ENCODE measurements around the gene EXOC3L4. TPM values are rescaled to one million over a fixed set of nuclear protein-coding genes. Genes with fewer than 3 reads are reported as not detected.
"Not testable (repeated sequence)": the region's sequence is repeated elsewhere in the genome, so short reads cannot be mapped to it uniquely, and the experiment has no call there.

Gene EXOC3L4
- not detected for polyA plus RNA-seq (ENCODE audit: low read depth in 6 of 6)

DNA sequence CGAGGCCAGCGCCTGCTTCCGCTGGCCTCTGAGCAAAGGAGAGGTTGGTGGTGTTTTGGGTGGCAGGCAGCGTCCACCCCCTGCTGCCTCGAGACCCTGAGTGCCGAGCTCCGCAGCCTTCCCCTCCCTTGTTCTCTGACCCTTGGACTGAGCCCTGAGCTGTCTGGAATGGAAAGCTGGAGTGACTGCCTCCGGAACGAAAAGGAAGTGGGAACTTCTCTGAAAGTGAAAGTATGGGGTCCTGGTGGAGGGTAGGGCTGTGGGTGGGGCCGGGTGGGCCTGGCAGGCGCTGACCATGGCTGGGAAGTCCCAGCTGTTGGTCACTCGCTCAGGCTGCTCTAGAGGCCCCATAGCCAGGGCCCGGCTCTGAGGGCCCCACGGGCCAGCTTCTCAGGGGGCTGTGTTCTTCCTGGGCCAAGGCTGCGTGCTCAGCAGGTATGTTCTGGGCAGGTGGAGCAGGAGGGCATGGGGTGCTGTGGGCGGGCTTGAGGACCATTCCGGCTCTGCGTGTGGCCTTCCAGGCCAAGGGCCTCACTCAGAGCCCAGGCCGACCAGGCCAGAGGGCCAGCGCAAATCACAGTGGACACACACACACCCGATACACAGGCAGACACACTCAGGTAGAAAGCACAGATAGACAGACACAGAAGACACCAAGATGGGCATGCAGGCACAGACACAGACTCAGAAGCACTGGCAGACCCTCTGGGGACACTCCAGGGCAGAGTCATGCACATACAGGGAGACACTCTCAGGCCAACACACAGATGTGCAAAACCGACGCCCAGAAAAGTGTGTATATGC, at the start of gene EXOC3L4:
EXOC3L4 (plus strand) TSS at position 320 of the 804 bp plus-strand sequence. CDS start 5,495 bp downstream, outside the sequence.
- Mint-ChIP-seq H3K27me3 (peaks cover 3 to 37% (median 26%) of the 10 kb centered on the region in 3 donors), H3K27ac (peak within 1 kb of the TSS in 1 of 6 donors; percentile 64), H3K9me3 (no peaks in the 10 kb centered on the region), H3K4me3 (no peak within 1 kb of the TSS), H3K36me3 (no peaks in the 10 kb centered on the region), H3K4me1 (peaks cover 0 to 7% (median 4%) of the 10 kb centered on the region in 3 donors)
- no peak for DNase-seq
- no peak for ATAC-seq (ENCODE audit: low read depth in 2 of 2)

DNA sequence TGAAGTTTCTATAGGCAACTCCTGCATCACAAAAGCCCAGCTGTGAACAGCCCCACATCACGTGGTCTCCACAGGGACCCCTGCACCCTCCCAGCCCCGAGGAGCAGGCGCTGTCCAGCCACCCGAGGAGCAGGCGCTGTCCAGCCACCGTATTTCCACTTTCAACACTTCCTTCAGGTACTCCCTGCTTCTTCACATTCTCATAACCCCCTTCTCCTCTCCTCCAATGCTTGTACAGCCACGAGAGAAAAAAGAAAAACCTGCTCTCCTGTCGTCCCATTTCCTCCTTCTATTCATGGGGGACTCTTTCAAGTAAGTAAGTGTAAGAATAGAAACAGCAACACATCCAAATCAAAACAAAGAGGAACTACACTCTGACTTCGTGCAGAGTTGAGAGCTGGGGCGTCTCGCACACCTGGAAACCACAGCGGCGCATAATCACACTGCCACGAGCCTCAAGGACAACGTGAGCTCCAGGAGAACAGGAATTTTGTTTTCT, 49.1 kb upstream of the EXOC3L4 start:
- Mint-ChIP-seq H3K4me1 (peaks cover 14 to 19% (median 19%) of the 10 kb centered on the region in 3 donors), H3K27ac (peak overlapping the region in 5 of 6 donors; percentile 37 to 86 (median 76)), H3K27me3 (no peaks in the 10 kb centered on the region), H3K36me3 (peaks cover 0 to 10% of the 10 kb centered on the region in 2 donors), H3K9me3 (peaks cover 0 to 4% (median 0%) of the 10 kb centered on the region in 7 donors), H3K4me3 (peak overlapping the region; percentile 36 to 89 (median 74))
- ATAC-seq (ENCODE audit: low read depth in 2 of 2) = peak; percentile 84 to 87
- DNase-seq = peak; percentile 47

DNA sequence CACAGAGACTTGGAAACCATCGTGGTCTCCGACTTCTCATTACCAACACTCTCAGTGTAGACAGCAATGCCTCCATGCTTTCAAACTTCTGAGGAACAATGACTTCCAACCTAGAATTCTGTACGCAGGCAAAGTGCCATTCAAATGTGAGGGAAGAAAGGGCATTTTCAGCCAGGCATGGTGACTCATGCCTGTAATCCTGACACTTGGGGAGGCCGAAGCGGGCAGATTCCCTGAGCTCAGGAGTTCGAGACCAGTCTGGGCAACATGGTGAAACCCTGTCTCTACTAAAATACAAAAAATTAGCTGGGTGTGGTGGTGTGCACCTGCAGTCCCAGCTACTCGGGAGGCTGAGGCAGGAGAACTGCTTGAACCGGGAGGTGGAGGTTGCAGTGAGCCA, 47.1 kb upstream of the EXOC3L4 start:
- not testable (repeated sequence) for H3K36me3 Mint-ChIP-seq; DNase-seq; H3K27ac Mint-ChIP-seq; H3K4me3 Mint-ChIP-seq; H3K9me3 Mint-ChIP-seq; ATAC-seq (ENCODE audit: low read depth in 2 of 2); H3K27me3 Mint-ChIP-seq
- peaks cover 14 to 26% (median 21%) of the 10 kb centered on the region in 3 donors for H3K4me1 Mint-ChIP-seq

DNA sequence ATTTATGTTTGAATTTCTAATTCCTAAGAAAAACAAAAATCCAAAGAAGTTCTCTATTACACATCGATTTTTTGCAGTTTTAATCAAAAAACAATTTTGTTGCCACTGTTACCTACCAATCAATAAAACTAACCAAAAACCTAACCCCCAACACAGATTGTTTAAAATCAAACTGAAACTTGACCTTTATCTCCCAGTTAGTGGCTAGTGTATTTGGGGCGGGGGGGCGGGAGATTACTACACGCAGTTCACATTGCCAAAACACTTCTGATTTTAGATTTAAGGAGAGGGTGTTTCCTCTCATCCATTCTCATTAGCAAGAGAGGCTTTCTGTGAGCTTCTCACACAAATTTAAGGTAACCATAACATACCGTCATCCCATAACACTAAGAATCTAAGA, 43.6 kb upstream of the EXOC3L4 start:
- Mint-ChIP-seq H3K27me3 (no peaks in the 10 kb centered on the region), H3K4me3 (no peak overlapping the region), H3K27ac (no peak overlapping the region), H3K9me3 (no peaks in the 10 kb centered on the region), H3K4me1 (peaks cover 9 to 30% (median 28%) of the 10 kb centered on the region in 3 donors), H3K36me3 (no peaks in the 10 kb centered on the region)
- DNase-seq = no peak
- ATAC-seq (ENCODE audit: low read depth in 2 of 2) = no peak

DNA sequence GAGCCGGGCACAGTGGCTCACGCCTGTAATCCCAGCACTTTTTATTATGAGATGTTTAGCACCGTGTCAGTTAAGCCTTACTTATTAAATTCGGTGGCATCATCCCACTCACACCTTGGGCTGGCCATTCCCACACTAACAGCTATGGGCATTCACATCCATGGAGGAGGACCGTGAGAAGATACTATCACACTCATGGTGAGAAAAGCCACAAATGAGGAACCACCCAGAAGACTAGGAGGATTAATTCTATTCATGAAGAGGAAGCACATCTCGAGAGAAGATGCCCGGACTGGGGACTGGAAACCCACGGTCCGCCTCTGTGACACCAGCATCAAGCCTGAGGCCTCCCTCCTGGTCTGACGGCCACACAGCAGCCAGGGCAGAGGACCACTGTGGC, 42.1 kb upstream of the EXOC3L4 start:
- Mint-ChIP-seq H3K4me1 (peaks cover 11 to 29% (median 29%) of the 10 kb centered on the region in 3 donors), H3K9me3 (no peaks in the 10 kb centered on the region), H3K27me3 (no peaks in the 10 kb centered on the region), H3K36me3 (no peaks in the 10 kb centered on the region), H3K27ac (peak overlapping the region in 1 of 6 donors; percentile 47), H3K4me3 (peak overlapping the region in 1 of 8 donors; percentile 56)
- ATAC-seq (ENCODE audit: low read depth in 2 of 2) (no peak), DNase-seq (no peak)

DNA sequence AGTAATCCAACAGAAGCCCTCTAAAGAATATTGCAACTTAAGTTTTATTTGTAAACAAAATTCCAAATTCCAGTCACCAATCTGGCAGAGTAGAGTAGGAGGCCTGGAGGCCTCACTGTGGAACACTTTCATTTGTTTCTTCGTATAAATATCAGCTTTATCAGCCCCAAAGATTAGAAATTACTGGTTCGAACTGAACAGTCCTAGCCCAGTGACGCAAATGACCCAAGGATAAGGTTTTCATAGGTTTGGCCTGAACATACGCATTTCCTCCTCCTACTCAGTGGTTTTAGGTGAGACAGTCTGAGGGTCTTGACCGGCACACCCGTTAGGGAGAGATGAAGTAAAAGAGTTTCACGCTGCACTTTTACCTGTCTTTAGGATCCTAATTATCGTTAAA, 38.8 kb upstream of the EXOC3L4 start:
- Mint-ChIP-seq H3K27ac (peak overlapping the region in 2 of 6 donors; percentile 65 to 86), H3K4me3 (peak overlapping the region; percentile 50 to 94 (median 80)), H3K9me3 (no peaks in the 10 kb centered on the region), H3K27me3 (peaks cover 0 to 9% (median 0%) of the 10 kb centered on the region in 3 donors), H3K4me1 (peaks cover 11 to 37% (median 31%) of the 10 kb centered on the region in 3 donors), H3K36me3 (no peaks in the 10 kb centered on the region)
- DNase-seq = no peak
- no peak for ATAC-seq (ENCODE audit: low read depth in 2 of 2)

DNA sequence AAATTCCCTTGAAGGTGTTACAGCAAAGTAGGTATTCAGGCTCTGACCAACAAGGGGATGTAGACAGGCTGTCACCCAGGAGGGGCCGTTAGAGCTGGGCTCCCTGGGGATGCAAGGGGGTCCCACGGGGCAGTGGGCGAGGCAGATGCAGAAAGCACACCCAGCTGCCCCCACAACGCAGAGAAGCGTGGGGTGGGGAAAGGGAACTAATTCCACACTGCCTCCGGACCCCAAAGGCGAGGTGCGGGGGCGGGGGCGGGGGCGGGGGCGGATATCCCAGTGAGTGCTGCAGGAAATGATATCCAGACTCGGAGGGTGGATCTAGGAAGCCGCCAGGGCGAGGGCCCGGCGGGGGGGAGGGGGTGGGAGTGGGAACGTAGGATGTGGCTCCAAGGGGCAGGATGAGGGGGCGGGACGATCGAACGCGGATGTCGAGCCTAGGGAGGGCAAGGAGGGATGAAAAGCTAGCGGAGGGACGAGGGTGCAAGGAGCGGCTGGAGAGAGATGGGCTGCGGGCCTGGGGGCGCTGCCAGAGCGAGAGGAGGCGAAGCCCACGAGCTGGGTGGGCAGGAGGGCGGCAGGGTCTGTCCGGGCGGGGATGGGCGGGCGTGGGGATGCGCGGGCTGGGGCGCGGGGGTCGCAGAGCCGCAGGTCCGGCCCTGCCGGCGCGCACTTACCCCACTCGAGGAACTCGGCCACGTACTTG, 38.0 kb upstream of the EXOC3L4 start:
- H3K9me3 Mint-ChIP-seq = no peaks in the 10 kb centered on the region
- H3K27me3 Mint-ChIP-seq = peaks cover 0 to 9% (median 0%) of the 10 kb centered on the region in 3 donors
- peak overlapping the region in 3 of 6 donors; percentile 60 to 86 (median 79) for H3K27ac Mint-ChIP-seq
- DNase-seq (peak; percentile 42), ATAC-seq (ENCODE audit: low read depth in 2 of 2) (no peak)
- H3K4me1 Mint-ChIP-seq = peaks cover 11 to 35% (median 31%) of the 10 kb centered on the region in 3 donors
- H3K36me3 Mint-ChIP-seq = no peaks in the 10 kb centered on the region
- H3K4me3 Mint-ChIP-seq = peak overlapping the region; percentile 79 to 94 (median 83)

DNA sequence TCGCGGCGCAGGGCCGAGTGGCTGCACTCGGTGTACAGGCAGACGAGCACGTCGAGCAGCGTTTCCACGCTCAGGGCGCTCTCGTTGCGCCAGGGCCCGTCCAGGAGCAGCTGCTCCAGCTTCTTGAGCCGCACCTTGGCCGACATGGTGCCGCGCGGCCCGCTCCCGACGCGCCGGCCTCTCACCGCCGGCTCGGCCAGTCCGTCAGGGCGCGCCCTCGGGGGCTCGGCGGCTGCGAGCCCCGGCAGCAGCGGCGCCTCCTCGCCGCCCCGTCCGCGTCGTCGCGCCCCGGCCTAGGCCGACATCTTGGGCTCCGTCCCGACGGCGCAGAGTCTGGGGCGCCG, 37.5 kb upstream of the EXOC3L4 start:
- Mint-ChIP-seq H3K4me3 (peak overlapping the region in 7 of 8 donors; percentile 76 to 94 (median 82)), H3K27me3 (peaks cover 0 to 9% (median 0%) of the 10 kb centered on the region in 3 donors), H3K36me3 (no peaks in the 10 kb centered on the region), H3K4me1 (peaks cover 11 to 34% (median 31%) of the 10 kb centered on the region in 3 donors), H3K27ac (peak overlapping the region in 1 of 6 donors; percentile 86), H3K9me3 (no peaks in the 10 kb centered on the region)
- ATAC-seq (ENCODE audit: low read depth in 2 of 2) (peak; percentile 10 to 28), DNase-seq (no peak)

DNA sequence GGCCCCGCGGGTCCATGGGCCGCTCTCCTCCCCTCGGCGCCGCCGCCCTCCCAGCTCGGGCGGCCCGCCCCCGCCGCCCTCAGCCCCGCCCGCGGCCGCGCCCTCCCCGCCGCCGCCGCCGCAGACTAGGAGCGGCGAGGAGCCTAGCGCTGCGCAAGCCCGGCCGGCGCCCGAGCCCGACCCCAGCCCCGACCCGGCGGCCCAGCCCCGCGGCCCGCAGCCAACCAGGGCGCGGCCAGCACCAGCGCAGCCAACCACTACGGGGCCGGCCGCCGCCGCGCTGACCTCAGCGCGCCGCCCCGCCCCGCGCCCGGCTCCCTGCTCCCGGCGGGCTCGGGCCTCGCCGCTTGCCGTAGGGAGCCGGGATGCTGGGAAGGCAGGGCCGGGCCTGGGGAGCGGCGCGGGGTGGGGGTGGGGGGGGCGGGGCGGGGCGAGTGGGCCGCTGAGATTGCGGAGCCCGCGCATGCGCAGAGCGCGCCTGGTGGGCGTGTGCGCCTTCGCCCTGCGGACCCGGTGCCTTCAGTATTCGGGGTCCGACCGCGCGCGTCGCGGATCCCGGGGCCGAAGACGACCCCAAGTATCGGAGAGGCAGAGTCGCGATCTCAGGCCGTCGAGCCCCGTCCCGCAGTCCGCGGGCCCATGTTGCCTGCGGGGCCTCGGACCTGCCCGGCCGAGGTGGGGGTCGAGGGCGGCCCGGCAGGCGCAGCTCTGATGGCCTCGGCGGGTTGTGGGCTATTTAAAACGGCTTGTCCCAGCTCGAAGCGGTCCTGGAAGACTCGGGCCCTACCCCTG, 37.0 kb upstream of the EXOC3L4 start, which contains the start of gene CDC42BPB:
CDC42BPB (minus strand) TSS at position 178 of the 792 bp plus-strand sequence. CDS start 376 bp downstream, outside the sequence.
- H3K4me1 Mint-ChIP-seq = peaks cover 11 to 29% (median 28%) of the 10 kb centered on the region in 3 donors
- no peaks in the 10 kb centered on the region for H3K9me3 Mint-ChIP-seq
- peaks cover 0 to 9% (median 0%) of the 10 kb centered on the region in 3 donors for H3K27me3 Mint-ChIP-seq
- H3K27ac Mint-ChIP-seq = peak within 1 kb of the TSS in 5 of 6 donors; percentile 49 to 86 (median 70)
- ATAC-seq (ENCODE audit: low read depth in 2 of 2) = peak; percentile 82 to 84
- peak; percentile 79 for DNase-seq
- H3K36me3 Mint-ChIP-seq = no peaks in the 10 kb centered on the region
- peak within 1 kb of the TSS; percentile 79 to 94 (median 83) for H3K4me3 Mint-ChIP-seq

DNA sequence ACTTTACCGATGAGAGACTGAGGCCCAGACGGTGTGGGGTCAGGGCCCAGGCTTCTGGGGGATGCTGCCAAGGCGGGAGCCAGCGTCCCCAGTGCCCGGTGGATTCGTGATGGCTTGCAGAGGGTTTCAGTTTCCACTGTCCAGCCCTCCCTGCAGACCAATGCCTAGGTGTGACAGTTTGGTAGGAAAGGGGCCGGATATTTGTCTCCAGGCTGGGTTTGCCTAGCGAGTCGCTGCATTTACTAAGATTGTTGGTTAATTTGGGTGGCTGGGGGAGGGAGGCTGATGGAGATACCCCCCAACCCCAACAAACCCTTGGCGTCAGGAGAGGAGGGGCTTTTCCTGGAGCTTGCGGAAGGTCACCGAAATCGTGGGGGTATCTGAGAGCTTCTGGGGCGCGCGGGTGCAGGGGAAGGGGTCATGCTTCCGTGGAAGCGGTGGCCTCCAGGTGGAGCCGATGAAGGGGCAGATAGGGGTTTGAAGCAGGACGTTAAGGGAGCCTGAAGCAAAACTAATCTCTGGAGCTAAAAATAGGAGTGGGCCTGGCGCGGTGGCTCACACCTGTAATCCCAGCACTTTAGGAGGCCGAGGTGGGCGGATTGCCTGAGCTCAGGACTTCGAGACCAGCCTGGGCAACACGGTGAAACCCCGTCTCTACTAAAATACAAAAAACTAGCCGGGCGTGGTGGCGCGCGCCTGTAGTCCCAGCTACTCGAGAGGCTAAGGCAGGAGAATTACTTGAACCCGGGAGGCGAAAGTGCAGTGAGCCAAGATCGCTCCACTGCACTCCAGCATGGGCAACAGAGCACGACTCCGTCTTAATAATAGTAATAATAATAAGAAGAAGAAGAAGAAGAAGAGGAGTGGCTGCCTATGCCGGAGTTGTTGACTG, 36.1 kb upstream of the EXOC3L4 start:
- H3K4me1 Mint-ChIP-seq = peaks cover 11 to 26% (median 24%) of the 10 kb centered on the region in 3 donors
- peaks cover 0 to 2% (median 0%) of the 10 kb centered on the region in 7 donors for H3K9me3 Mint-ChIP-seq
- peaks cover 0 to 9% (median under 1%) of the 10 kb centered on the region in 3 donors for H3K27me3 Mint-ChIP-seq
- H3K36me3 Mint-ChIP-seq = no peaks in the 10 kb centered on the region
- H3K4me3 Mint-ChIP-seq = peak overlapping the region; percentile 63 to 94 (median 81)
- H3K27ac Mint-ChIP-seq = peak overlapping the region in 5 of 6 donors; percentile 39 to 71 (median 49)
- ATAC-seq (ENCODE audit: low read depth in 2 of 2) = no peak
- no peak for DNase-seq

DNA sequence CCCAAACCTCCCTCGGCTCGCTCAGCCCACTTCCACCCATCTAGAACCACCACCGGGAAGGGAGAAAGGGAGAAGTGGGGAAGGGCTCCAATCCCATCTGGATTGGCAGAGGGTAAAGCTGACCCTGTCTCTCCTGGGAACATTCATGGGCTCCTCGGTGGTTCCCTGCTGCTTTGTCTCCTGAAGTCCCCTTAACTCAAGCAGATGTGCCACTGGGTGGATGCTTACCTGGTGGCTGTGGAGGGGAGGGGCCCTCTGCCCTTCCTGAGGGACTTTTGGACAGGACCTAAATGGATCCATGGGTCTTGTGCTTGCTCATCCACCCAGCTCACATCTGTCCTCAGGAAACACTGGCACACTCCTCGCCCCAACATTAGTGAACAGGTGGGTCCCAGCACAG, 35.0 kb upstream of the EXOC3L4 start:
- DNase-seq (no peak), ATAC-seq (ENCODE audit: low read depth in 2 of 2) (no peak)
- peak overlapping the region in 3 of 8 donors; percentile 18 to 83 (median 22) for H3K4me3 Mint-ChIP-seq
- no peak overlapping the region for H3K27ac Mint-ChIP-seq
- peaks cover 11 to 25% (median 24%) of the 10 kb centered on the region in 3 donors for H3K4me1 Mint-ChIP-seq
- peaks cover 0 to 2% (median 0%) of the 10 kb centered on the region in 7 donors for H3K9me3 Mint-ChIP-seq
- H3K27me3 Mint-ChIP-seq = peaks cover 0 to 9% (median 7%) of the 10 kb centered on the region in 3 donors
- H3K36me3 Mint-ChIP-seq = no peaks in the 10 kb centered on the region
